GM19240 (cell line): ENCODE measurements around the gene TLCD2.
A peak's percentile ranks its signal among the peaks of the same experiment; 100 is the strongest.
"Not testable (repeated sequence)": the region's sequence is repeated elsewhere in the genome, so short reads cannot be mapped to it uniquely, and the experiment has no call there.

Source experiments
- DNase-seq: peaks from one replicate; pipeline ENCODE4 v3.0.0; 2011; ENCODE audit warnings: low spot score; ENCODE audit not compliant: insufficient read length

The TLCD2 gene

DNA sequence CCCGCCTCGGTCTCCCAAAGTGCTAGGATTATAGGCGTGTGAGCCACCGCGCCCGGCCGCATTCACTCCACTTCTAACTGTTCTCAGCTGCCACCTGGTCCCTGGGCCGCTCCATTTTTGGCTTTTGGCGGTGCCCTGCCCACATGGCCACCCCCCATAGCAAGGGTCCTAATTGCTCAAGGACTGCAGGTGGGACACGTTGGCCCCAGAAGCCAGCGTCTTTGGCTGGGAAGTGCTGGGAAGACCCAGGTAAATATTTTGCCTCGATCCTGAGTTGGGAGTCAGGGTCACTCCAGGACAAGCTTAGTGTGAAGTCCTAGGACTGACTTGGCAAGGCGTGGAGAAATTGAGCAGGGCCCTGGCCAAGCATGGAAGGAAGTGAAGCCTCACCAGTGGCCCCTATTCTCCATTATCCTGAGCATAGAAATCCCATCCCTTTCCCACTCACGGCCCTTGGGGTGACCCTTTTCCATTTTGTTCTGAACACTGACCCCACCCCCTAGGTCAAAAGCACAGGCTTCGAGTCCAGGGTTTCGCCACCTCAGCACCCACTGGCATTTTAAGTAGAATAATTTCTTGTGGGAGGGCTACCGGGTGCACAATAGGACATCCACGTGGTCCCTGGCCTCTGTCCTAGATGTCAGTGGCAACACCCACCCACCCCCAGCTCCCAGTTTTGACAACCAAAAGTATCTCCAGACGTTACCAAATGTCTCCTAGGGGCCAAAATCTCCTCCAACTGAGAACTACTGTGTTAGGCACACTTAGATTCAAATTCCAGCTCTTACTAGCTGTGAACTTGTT lies 8.4 kb upstream of the TLCD2 start:
- DNase-seq: no peak

DNA sequence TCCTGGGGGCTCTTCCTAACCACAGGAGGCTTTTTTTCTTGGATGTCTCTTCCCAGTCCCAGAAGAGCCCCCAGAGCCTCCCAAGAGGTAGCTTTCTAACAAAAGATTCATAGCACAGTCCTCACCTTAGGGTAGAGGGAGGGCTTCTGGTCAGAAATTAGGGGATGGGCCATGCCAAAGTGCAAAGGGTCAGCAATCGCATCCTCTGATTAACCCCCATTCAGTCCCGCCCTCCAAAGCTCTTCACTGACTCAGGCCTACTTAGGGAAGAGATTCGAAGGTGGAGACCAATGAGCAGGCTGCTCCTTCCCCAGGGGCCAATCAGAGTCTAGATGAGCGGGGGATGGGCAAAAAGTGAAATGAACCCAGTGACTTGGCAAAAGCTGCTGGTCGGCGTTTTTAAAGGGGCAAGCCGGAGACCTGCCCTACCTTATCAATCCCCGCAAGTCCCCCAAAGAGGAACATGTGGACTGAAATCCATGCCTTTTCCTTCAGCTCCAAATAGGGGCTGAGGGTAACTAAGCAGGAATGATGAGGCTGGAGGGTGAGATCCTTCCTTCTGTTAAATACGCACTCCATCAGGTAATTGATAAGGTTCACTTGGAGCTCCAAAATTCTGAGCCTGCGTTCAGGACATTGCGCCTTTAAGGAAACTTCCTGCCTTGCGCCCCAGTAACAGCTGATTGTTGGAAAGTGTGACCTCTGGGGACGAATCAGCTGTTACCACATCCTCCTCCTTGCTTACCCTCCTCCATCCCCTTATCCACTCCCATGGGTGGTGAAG lies 6.9 kb upstream of the TLCD2 start:
- DNase-seq: peak; percentile 90

DNA sequence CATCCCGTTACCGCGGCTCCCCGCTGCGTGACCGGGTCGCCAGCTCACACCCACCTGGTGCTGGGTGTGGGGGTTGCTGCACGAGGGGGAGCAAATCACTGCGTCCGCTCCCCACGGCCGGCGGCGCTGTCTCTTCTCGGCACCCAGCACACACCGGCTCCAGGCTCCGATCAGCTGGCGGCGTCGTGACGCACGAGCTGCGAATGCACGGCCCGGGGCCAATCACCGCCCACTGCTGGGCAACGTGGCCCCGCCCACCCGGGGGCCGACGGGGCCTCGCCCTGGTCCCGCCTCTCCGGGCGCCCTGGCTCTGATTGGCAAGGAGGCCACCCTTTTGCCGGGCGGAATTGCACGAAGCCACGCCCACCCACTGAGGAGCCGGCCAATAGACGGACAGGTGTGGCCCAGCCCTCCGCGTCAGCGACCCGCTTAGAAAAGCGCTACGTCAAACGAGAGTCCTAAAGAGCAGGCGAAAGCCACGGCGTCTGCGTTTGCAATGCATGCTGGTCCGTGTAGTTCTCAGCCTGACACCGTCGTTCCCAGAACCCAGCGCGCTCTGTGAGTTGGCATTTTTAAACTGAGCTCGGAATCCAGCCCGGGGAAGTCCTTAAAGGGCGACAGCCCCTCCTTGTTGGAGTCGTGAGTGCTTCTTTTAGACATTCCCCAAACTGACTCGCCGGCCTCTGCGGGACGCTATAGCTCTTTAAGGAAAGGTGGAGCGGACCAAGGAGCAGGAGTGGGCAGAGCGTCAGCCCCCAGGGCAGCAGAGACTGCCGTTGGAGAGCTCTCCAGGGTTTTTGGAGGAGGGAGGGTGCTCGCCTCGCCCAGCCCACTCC lies 6.1 kb upstream of the TLCD2 start:
- DNase-seq: peak; percentile 99

DNA sequence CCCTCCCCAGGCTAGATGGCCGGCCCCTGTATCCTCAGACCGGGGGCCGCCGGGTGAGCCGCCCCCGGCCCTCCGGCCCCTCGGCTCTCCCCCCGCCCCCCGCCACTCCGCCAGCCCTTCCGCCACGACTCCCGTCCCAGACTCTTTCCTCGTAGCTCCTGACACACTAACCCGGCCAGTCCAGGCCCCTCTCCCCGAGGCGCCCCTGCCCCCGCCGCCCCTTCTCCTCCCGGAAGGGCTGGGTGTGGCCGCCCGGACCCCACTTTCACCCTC lies 5.6 kb upstream of the TLCD2 start:
- no peak for DNase-seq

DNA sequence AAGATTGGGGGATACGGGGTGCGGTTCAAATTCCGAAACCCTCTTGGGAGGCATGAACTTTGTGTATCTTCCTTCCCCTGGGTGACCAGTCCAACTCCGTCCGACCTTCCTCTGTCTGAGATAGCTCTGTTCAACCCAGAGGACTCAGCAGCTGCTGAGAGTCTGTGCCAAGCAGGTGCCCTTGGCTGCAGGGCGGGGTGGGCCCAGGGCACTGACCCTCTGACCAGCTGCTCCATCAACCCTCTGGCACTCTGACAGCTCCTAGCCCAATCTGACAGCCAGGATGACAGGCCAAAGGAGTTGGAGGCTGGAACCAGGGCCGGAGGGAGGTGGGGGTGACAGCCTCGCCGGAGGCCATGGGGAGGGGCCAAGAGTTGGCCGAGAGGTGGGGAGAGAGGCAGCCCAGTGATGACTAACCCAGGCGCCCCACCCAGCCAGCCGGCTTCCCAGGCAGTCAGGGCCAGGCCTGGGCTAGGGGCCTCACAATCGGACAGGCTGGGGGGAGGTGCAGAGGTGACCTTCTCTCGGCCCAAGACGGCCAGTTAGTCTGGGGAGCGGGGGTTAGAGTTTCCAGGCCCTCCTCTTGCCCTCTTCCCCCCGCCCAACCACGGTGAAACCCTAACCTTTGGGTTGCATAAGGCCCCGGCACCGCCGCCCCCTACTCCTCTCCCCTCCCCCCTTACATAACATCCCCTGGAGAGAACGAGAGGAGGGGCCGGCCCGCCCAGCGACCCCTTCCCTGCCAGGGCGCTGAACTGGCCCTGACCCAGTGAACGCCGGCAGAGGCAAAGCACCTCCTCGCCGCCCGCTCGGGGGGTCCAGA lies 5.0 kb upstream of the TLCD2 start:
- no peak for DNase-seq

DNA sequence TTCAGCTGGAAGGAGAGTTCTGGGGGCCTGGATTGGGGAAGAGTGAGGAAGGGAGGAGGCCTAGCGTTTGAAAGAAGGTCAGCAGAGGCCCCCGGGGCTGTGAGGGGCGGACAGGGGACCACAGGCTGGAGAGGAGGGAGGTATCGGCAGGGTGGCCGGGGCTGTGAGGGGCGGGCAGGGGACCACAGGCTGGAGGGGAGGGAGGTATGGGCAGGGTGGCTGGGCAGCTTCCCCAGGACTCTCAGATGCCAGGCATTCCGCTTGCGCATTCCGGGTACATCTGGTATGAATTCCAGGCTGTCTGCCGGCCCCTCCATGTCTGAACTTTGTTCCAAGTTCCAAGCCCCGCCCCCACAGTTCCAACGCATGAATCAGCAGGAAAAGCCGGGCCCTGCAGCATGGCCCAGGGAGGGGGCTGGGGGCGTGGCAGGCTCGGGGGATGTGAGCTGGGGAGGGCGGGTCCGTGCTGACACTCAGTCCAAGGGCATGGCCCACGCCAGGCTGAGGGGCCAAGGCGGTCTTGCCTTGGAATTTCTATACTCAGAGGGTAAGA lies 4.3 kb upstream of the TLCD2 start:
- no peak for DNase-seq

DNA sequence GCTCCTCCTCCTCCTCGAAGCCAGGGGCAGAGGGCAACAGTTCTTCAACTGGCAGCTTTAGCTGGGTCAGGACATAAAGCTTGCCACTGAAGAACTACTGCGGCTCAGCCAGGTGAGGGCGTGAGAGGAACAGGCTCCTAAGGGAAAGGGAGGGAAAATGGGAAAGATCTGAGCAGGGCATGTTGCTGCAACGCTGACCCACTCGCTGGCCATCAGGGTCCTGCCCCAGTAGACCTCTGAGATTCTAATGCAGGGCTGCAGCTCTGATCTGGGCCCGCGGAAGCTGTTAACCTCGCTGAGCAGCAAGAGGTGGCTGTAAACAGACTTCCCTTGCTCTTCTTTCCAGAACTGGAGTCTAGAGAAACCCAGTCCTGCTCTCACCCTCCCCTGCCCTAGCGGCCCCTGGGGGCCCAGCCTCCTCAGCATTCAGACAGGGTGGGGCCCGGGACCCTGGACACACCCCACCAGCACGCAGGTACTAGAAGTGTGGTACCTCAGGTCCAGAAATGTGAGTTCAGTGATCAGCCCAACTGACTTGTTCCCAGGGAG lies 3.8 kb upstream of the TLCD2 start:
- no peak for DNase-seq

DNA sequence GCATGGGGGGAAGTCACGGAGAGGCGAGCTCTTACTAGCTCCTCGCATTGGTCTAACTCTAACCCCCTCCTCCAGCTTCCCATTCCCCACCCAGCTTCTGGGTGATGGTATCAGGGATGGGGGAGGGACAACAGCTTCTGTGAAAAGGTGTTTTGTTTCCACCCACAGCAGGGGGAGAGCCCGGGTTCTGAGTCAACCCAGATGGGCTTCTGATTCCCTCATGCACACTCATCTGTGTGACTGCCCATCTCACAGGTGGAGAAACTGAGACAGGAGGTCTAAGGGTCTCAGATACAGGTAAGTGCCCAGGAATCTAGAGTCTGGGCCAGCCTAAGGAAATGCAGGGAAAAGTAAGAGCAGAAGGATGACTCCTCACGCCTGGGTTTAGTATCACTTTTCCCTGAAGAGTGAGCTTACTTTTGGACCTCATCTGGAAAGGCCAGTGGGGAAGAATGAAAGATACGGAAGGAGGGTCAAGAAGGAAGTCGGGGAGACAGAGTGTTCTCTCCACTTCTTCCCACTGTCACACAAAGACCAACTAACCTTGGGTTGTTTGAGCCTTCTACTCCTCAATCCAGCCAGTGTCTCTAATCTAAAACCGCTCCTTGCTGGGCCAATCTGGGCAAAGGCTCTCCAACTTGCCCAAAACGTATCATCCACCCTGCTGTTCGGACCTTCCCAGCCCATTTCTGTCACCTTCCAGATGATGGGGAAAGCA lies 3.1 kb upstream of the TLCD2 start:
- no peak for DNase-seq

DNA sequence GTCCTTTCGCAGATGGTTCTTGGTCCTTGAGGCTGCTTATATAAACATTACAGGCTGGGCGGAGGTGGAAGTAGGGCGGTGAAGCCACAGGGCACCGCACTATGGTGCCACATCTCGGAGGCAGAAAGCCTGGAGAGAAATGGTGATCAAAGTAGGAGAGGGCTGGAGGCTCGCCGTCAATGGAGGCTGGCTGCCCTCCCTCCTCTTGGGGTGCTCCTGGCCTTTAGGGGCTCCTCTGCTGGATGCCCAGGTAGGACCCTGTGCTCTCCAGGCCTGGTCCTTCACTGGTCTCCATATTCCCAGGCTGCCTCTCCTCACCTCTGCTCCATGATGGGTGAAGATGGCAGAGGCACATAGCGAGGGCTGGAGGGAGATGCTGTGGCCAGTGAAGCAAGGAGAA lies 2.1 kb upstream of the TLCD2 start:
- DNase-seq: no peak

DNA sequence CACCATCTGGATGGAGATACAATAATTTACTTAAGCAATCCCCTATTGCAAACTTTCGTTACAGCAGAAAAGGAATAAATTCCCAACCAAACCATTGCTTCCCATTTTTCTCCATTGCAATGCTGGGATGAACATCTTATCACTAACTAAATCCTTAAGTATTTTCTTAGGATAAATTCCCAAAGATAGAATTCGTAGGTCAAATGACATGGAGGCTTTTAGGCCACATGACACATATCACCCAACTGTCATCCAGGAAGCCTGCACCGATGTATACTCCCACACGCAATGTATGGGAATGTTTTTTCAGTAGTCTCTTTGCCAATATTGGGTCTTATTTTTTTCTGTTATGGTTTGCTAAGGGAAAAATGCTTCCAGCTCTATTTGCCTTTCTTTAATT lies 1.6 kb upstream of the TLCD2 start:
- DNase-seq: no peak

DNA sequence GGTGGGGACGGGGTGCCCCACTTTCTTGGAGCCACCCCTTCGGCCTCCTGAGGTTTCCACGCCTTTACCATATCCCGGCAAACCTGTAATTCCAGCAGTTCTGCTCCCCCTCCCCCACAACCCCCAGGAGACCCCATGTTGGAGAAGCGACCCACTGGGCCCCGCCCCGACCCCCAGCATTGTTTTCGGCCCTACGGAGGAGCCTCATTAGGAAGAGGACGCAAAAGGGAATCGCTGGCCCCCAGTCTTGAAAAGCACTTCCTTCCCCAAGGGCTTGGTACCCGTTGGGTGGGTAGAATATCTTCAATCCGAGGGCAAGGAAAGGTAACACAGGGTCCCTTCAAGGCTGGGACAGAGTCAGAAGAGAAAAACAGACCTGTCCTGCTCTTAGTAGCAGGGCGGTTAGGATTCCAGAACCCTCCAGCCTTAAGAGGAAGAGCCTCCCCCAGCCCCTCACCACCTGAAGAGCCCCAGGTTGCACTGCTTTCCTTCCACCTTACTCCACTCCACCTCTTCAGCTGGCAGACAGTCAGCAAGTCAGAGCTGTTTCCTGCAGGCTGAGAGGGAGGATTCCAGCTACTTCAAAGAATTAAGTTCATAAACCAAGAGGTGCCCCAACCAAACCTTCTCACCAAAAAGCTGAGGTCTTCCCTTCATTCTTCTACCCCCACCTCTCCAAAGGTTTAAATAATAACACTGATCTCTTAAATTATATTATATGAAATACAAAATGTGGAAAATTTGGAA lies 803 bp upstream of the TLCD2 start:
- no peak for DNase-seq

DNA sequence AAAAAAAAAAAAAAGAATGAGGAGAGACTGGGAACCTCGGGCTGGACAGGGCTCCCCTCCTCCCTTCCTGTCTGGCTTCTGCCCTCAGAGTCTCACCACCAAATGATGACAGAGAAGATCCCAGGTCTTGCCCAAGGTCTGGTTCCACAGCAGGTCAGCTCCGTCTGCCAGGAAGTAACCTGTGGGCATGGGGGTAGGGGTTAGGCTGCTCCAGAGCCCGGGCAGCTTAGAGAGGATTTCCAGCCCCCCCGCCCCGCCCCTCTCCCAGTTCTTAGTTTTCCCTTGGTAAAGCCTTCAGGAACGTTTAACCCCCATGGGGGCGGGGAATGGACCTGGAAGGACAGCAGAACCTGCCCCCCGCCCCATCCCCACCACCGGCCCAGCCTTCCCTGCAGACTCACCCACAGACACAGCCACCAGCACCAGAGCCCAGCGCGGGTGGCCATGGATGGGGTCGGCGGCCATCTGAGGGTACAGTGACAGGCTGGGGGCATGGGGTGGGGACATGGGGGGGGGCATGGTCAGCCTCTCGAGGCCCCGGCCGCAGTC lies 700 bp downstream of the TLCD2 start:
- no peak for DNase-seq

DNA sequence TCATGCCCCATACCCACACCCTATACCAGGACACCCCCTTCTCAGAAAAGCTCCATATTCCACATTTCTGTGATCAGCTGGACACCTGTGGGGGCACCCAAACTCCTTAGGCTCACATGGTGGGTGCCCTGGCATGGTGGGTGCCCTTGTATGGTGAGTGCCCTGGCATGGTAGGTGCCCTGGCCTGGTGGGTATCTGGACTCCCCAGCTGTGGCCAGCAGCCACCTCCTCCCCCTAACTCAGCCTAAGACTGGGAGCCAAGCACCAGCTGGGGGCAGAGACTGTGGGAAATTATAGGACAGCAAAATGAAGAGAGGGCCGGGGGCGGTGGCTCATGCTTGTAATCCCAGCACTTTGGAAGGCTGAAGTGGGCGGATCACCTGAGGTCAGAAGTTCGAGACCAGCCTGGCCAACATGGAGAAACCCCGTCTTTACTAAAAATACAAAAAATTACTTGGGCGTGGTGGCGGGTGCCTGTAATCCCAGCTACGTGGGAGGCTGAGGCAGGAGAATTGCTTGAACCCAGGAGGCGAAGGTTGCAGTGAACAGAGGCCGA lies 1.3 kb downstream of the TLCD2 start:
- not testable (repeated sequence) for DNase-seq

DNA sequence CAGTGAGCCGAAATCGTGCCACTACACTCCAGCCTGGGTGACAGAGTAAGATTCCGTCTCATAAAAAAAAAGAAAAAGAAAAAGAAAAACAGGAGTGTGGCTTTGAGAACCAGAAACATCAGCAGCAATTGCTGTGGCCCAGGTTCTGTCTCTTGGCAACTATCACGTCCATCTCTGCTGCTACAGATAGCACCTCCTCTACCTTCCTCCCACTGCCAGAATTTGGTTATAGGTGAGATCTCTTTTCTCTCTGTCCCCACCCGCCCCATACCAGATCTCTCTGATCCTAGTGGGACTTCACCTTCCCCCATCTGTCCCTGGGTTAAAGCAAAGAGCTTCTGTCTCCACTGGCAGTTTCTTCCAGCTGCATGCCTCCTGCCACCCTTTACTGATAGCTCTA lies 3.1 kb downstream of the TLCD2 start:
- no peak for DNase-seq

DNA sequence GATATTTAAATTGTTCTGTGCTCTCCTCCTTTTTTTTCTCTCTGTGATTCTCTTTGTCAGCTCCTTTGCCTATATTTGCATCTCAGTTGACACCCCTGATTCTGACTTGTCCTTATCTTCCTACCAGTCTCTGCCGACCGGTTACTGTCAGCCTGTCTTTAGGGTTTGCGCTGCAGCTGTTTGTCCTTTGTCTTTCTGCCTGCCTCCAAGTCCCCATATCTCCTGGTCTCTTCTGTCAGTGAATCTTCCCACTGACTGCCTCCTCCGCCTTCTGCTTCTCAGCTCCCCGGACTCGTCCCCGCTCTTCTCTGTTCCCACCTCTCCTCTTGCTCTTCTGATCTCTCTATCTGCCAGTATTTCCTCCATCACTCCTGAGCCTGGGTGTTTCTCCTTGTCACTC lies 5.2 kb downstream of the TLCD2 start:
- no peak for DNase-seq

DNA sequence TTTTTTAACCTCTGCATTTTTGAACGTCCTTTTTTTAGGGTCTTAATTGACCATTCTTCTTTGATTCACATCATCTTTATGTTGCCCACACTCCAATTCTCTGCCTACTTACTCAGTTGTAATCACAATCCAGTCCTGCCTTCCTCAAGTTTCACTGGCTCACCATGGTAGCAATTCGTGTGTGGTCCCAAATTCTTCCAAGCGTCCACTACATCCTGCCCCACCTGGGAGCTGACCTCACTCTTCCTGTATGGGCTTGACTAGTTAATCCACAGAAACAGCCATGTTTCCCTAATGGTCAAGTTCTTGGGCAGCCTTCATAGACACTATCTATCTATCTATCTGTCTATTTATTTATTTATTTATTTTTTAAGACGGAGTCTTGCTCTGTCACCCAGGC lies 7.1 kb downstream of the TLCD2 start:
- DNase-seq: no peak

DNA sequence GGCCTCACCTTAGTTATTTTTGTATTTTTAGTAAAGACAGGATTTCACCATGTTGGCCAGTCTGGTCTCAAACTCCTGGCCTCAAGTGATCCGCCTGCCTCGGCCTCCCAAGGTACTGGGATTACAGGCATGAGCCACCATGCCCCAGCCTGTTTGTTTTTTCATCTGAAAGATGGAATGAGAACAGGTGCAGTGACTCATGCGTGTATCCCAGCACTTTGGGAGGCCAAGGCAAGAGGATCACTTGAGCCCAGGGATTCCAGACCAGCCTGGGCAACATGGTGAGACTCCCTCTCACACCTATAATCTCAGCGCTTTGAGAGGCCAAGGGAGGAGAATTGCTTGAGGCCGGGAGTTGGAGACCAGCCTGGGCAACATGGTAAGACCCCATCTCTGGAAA lies 10.3 kb downstream of the TLCD2 start:
- DNase-seq: not testable (repeated sequence)

DNA sequence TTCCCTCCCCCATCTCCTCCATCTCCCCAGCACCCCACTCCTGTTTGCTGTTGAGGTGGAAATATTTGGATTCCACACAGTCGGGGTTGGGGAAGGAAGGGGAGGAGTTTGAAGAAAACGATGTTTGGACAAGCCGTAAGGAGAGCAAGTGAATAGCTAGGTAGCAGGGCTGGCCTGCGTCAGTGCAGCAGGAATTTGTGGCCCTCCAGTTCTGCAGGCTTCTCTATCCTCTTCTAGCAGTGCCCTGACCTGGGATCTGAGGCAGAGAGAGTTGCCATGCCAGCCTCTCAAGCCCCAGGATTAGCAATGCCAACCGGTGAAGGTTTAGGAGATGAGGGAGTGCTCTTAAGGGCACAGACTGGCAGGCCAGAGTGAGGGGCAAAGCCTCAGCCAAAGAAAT lies 12.5 kb downstream of the TLCD2 start:
- no peak for DNase-seq

DNA sequence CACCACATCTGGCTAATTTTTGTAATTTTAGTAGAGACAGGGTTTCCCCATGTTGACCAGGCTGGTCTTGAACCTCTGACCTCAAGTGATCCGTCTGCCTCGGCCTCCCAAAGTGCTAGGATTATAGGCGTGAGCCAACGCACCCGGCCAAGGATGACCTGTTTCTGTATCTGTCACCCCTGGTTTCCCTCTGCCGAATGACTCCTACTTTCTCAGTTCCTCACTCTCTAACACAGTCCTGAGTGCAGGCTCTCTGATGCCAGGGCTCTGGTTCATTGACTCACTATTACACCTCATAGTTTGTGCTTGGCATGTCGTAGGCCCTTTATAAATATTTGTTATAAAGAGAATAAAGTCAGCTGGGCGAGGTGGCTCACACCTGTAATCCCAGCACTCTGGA lies 14.8 kb downstream of the TLCD2 start:
- no peak for DNase-seq
